Ectodermal cell (in vitro differentiated cells): ENCODE results near the gene EFNB2.

Experiments
- H3K27ac ChIP-seq: 2 replicates; pipeline ENCODE4 v1.7.0; 2013; ENCODE audit warnings: mild to moderate bottlenecking, low read depth, low read length; ENCODE audit not compliant: insufficient read depth, poor library complexity, severe bottlenecking
- H3K27me3 ChIP-seq: 2 replicates; pipeline ENCODE4 v1.7.0; 2013; ENCODE audit warnings: mild to moderate bottlenecking, low read length; ENCODE audit not compliant: insufficient read depth, control insufficient read depth, poor library complexity, severe bottlenecking
- H3K36me3 ChIP-seq: one replicate; pipeline ENCODE4 v1.7.0; 2013; ENCODE audit warnings: low read length; ENCODE audit not compliant: control insufficient read depth, insufficient read depth
- H3K4me1 ChIP-seq: one replicate; pipeline ENCODE4 v1.7.0; 2013; ENCODE audit warnings: low read length; ENCODE audit not compliant: control insufficient read depth, insufficient read depth
- H3K4me3 ChIP-seq: 2 replicates; pipeline ENCODE4 v1.7.0; 2013; ENCODE audit warnings: low read depth, low read length, control low read depth; ENCODE audit not compliant: insufficient read depth
- H3K9me3 ChIP-seq: 2 replicates; pipeline ENCODE4 v1.7.0; 2013; ENCODE audit warnings: mild to moderate bottlenecking, low read length, moderate library complexity; ENCODE audit not compliant: control insufficient read depth
- WGBS, 2 experiments: methylation state at CpG; one replicate each; pipeline ENCODE4 v1.1.7; 2013; ENCODE audit warnings: missing lambda C conversion rate in 2 of 2; 5-methylcytosine and 5-hydroxymethylcytosine counted together

EFNB2 gene

GRCh38 chr13:106481919-106482318 is 53.5 kb downstream of the EFNB2 start:
- no peaks in the 10 kb centered on the region for H3K4me1 ChIP-seq
- no peaks in the 10 kb centered on the region for H3K27me3 ChIP-seq
- no peaks in the 10 kb centered on the region for H3K36me3 ChIP-seq
- H3K4me3 ChIP-seq = no peak overlapping the region
- H3K9me3 ChIP-seq = no peaks in the 10 kb centered on the region
- no peak overlapping the region for H3K27ac ChIP-seq
- WGBS, 2 experiments = 93 to 97% methylated on average over 4 of the region's 4 CpGs

- Histone ChIP-seq H3K9me3 (no peaks in the 10 kb centered on the region), H3K27ac (no peak overlapping the region), H3K27me3 (no peaks in the 10 kb centered on the region), H3K4me1 (no peaks in the 10 kb centered on the region), H3K36me3 (no peaks in the 10 kb centered on the region), H3K4me3 (no peak overlapping the region)
- WGBS, 2 experiments = 94 to 96% methylated on average over 5 of the region's 5 CpGs
Observed at GRCh38 chr13:106480351-106480910, 55.0 kb downstream of the EFNB2 start.

- no peak overlapping the region for H3K27ac ChIP-seq
- H3K4me3 ChIP-seq = no peak overlapping the region
- WGBS, 2 experiments = 89 to 91% methylated on average over 15 of the region's 15 CpGs
- no peaks in the 10 kb centered on the region for H3K4me1 ChIP-seq
- H3K36me3 ChIP-seq = no peaks in the 10 kb centered on the region
- no peaks in the 10 kb centered on the region for H3K27me3 ChIP-seq
- no peaks in the 10 kb centered on the region for H3K9me3 ChIP-seq
Observed at GRCh38 chr13:106479929-106480328, 55.5 kb downstream of the EFNB2 start.

GRCh38 chr13:106478116-106478515 is 57.3 kb downstream of the EFNB2 start:
- no peaks in the 10 kb centered on the region for H3K9me3 ChIP-seq
- no peak overlapping the region for H3K27ac ChIP-seq
- 91 to 97% methylated on average over 5 to 7 of the region's 7 CpGs for WGBS, 2 experiments
- no peaks in the 10 kb centered on the region for H3K4me1 ChIP-seq
- H3K4me3 ChIP-seq = no peak overlapping the region
- H3K36me3 ChIP-seq = no peaks in the 10 kb centered on the region
- H3K27me3 ChIP-seq = no peaks in the 10 kb centered on the region

GRCh38 chr13:106477303-106477702 is 58.2 kb downstream of the EFNB2 start:
- no peaks in the 10 kb centered on the region for H3K9me3 ChIP-seq
- 94 to 98% methylated on average over 5 of the region's 5 CpGs for WGBS, 2 experiments
- peaks cover 8% of the 10 kb centered on the region for H3K4me1 ChIP-seq
- H3K27ac ChIP-seq = no peak overlapping the region
- H3K27me3 ChIP-seq = no peaks in the 10 kb centered on the region
- H3K4me3 ChIP-seq = no peak overlapping the region
- no peaks in the 10 kb centered on the region for H3K36me3 ChIP-seq

GRCh38 chr13:106475852-106476251 is 59.6 kb downstream of the EFNB2 start:
- Histone ChIP-seq H3K36me3 (no peaks in the 10 kb centered on the region), H3K27me3 (no peaks in the 10 kb centered on the region), H3K9me3 (no peaks in the 10 kb centered on the region), H3K4me1 (peaks cover 14% of the 10 kb centered on the region), H3K27ac (no peak overlapping the region), H3K4me3 (no peak overlapping the region)
- 94 to 96% methylated on average over 3 of the region's 3 CpGs for WGBS, 2 experiments

- Histone ChIP-seq H3K27me3 (no peaks in the 10 kb centered on the region), H3K4me3 (no peak overlapping the region), H3K9me3 (no peaks in the 10 kb centered on the region), H3K27ac (no peak overlapping the region), H3K4me1 (peaks cover 22% of the 10 kb centered on the region), H3K36me3 (no peaks in the 10 kb centered on the region)
- 88 to 91% methylated on average over 6 of the region's 6 CpGs for WGBS, 2 experiments
Observed at GRCh38 chr13:106474912-106475311, 60.5 kb downstream of the EFNB2 start.

- Histone ChIP-seq H3K4me1 (peaks cover 37% of the 10 kb centered on the region), H3K4me3 (no peak overlapping the region), H3K9me3 (no peaks in the 10 kb centered on the region), H3K27ac (no peak overlapping the region), H3K36me3 (no peaks in the 10 kb centered on the region), H3K27me3 (no peaks in the 10 kb centered on the region)
- WGBS, 2 experiments = 92% methylated on average over 9 of the region's 9 CpGs
Observed at GRCh38 chr13:106473154-106473553, 62.3 kb downstream of the EFNB2 start.

- no peaks in the 10 kb centered on the region for H3K9me3 ChIP-seq
- H3K4me3 ChIP-seq = no peak overlapping the region
- H3K4me1 ChIP-seq = peaks cover 42% of the 10 kb centered on the region
- no peaks in the 10 kb centered on the region for H3K36me3 ChIP-seq
- no peaks in the 10 kb centered on the region for H3K27me3 ChIP-seq
- H3K27ac ChIP-seq = no peak overlapping the region
- WGBS, 2 experiments = 90 to 91% methylated on average over 4 of the region's 4 CpGs
Observed at GRCh38 chr13:106472621-106473020, 62.8 kb downstream of the EFNB2 start.

GRCh38 chr13:106471957-106472543 is 63.4 kb downstream of the EFNB2 start:
- Histone ChIP-seq H3K27me3 (no peaks in the 10 kb centered on the region), H3K36me3 (no peaks in the 10 kb centered on the region), H3K9me3 (no peaks in the 10 kb centered on the region), H3K4me1 (peaks cover 43% of the 10 kb centered on the region), H3K4me3 (no peak overlapping the region), H3K27ac (no peak overlapping the region)
- WGBS, 2 experiments = 22 to 26% methylated on average over 16 of the region's 16 CpGs
